A549 (cell line): ENCODE results near the gene UROD.

Source experiments
- ELK1 ChIP-seq: fragments of 150-350 bp; IDR thresholded peaks from 2 replicates; pipeline ENCODE4 v1.6.1; 2014; ENCODE audit warnings: low read depth, mild to moderate bottlenecking, low read length
- EP300 ChIP-seq, 2 experiments: fragments of >200 bp; sonication (Bioruptor Twin); formaldehyde crosslinking; IDR thresholded peaks; 2 replicates in 1 of 2; 3 replicates in 1 of 2; pipeline ENCODE4 v1.6.1; 2016 to 2017
- JUN ChIP-seq, 2 experiments: fragments of >200 bp; sonication (Bioruptor Twin); formaldehyde crosslinking; IDR thresholded peaks; 2 replicates in 1 of 2; 3 replicates in 1 of 2; pipeline ENCODE4 v1.6.1; 2016 to 2017
- NFE2L2 ChIP-seq: fragments of 150-350 bp; conservative IDR thresholded peaks from 2 replicates; pipeline ENCODE4 v1.6.1; 2014; ENCODE audit warnings: low read length
- PBX3 ChIP-seq: IDR thresholded peaks from 2 replicates; pipeline ENCODE4 v1.6.1; 2012
- POLR2A ChIP-seq: IDR thresholded peaks from 2 replicates; pipeline ENCODE4 v1.6.1; 2012; ENCODE audit warnings: mild to moderate bottlenecking, low read length
- RCOR1 ChIP-seq: fragments of 150-350 bp; IDR thresholded peaks from 2 replicates; pipeline ENCODE4 v1.6.1; 2014; ENCODE audit warnings: antibody characterized with exemption, low read length, low read depth
- TF ChIP-seq, protein P1 (sequence below): fragments of >200 bp; sonication (Bioruptor Twin); formaldehyde crosslinking; IDR thresholded peaks from 3 replicates; pipeline ENCODE4 v1.5.1; 2016

DNA sequence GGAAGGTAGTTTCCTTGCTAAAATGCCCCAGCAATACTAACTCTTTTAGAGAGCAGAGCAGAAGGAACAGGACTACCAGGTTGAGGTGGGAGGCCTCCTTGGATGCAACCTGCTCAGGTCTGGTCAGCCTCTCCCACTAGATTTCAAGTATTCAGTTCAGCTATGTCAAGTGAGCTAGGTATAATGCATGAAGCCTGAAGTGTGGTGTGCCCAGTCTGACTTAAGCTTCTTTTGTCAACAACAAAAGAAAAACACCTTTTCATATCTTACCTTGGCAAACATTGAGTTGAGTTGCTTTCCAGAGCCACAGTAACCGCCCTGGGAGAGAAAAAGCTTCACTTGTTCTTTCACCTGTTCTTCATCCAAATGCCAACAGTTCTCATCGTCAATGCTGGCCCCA lies 47.8 kb downstream of the UROD start:
- TF ChIP-seq POLR2A (no peak), NFE2L2 (no peak), EP300 (IDR thresholded peaks at IDR 0.05) (no peak), PBX3 (no peak), ELK1 (no peak), RCOR1 (no peak), JUN (IDR thresholded peaks at IDR 0.05) (no peak)
- TF ChIP-seq, protein P1, sequence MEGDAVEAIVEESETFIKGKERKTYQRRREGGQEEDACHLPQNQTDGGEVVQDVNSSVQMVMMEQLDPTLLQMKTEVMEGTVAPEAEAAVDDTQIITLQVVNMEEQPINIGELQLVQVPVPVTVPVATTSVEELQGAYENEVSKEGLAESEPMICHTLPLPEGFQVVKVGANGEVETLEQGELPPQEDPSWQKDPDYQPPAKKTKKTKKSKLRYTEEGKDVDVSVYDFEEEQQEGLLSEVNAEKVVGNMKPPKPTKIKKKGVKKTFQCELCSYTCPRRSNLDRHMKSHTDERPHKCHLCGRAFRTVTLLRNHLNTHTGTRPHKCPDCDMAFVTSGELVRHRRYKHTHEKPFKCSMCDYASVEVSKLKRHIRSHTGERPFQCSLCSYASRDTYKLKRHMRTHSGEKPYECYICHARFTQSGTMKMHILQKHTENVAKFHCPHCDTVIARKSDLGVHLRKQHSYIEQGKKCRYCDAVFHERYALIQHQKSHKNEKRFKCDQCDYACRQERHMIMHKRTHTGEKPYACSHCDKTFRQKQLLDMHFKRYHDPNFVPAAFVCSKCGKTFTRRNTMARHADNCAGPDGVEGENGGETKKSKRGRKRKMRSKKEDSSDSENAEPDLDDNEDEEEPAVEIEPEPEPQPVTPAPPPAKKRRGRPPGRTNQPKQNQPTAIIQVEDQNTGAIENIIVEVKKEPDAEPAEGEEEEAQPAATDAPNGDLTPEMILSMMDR = no peak
